Pancreas (tissue), 10 donors: Measurements from ENCODE around the gene SCN2A. TPM values are rescaled to one million over a fixed set of nuclear protein-coding genes. Genes with fewer than 3 reads are reported as not detected.

Source experiments
- ATAC-seq, 4 donors: fragments of 200-7000 bp; cut with Tn5 transposase; one replicate each; pipeline versions ENCODE4 v1.8.0 to v1.9.1; 2020; ENCODE audit warnings: mild to moderate bottlenecking in 4 of 4, moderate library complexity in 4 of 4
- DNase-seq, 6 donors: peaks; one replicate each; pipeline ENCODE4 v3.0.0-alpha.2; 2020
- FAIRE-seq: peaks from 2 replicates; lab custom pipeline; 2012; peaks lifted over from hg19 to GRCh38; lab: Jason Lieb, UNC
- H3K27ac ChIP-seq, 4 donors: fragments of 200-600 bp; sonication (generic); 1 replicate in 3 of 4; 2 replicates in 1 of 4; pipeline versions ENCODE4 v1.5.0 to v1.8.0; 2020
- H3K27me3 ChIP-seq, 4 donors: fragments of 200-600 bp; one replicate each; pipeline ENCODE4 v1.8.0; 2021
- H3K36me3 ChIP-seq, 3 donors: fragments of 200-600 bp; sonication (generic) in 1 of 3; one replicate each; pipeline versions ENCODE4 v1.5.0 to v1.8.0; 2020 to 2021
- H3K4me1 ChIP-seq, 3 donors: fragments of 200-600 bp; one replicate each; pipeline ENCODE4 v1.8.0; 2021
- H3K4me3 ChIP-seq, 4 donors: fragments of 200-600 bp; sonication (generic) in 2 of 4; one replicate each; pipeline versions ENCODE4 v1.5.0 to v1.8.0; 2020 to 2021
- H3K9me3 ChIP-seq, 4 donors: fragments of 200-600 bp; one replicate each; pipeline ENCODE4 v1.8.0; 2021
- WGBS, 2 donors: extraction: QIAGEN DNeasy Blood & Tissue Kit; methylation state at CpG; one replicate each; pipeline ENCODE4 v1.1.7; 2013; 5-methylcytosine and 5-hydroxymethylcytosine counted together
- intact Hi-C, 3 donors: fragments of 100-400 bp; cut with DNase I; formaldehyde crosslinking; loops; one replicate each; pipeline versions ENCODE4 v1.11.1 to v1.14.2; 2022
- polyA plus RNA-seq, 2 donors: library from polyadenylated mRNA; stranded (reverse); fragments of 200-250 nt; gene quantifications; one replicate each; pipeline ENCODE4 v1.2.3, GENCODE V29; 2013
- total RNA-seq, 6 donors: library from RNA; stranded (reverse); fragmentation: NEBNext Ultra II Directional in 4 of 6; extraction: Animal tissue kit (Norgen Biotek cat#: 25700) in 4 of 6; gene quantifications; one replicate each; pipeline versions ENCODE4 v1.2.1 to v1.2.4, GENCODE V29; 2021 to 2023
- TF ChIP-seq, protein P1 (sequence below), 4 donors: fragments of 200-600 bp; sonication (generic) in 3 of 4; IDR thresholded peaks; one replicate each; pipeline versions ENCODE4 v1.5.0 to v1.8.0; 2021; ENCODE audit warnings: antibody characterized with exemption in 4 of 4
- donor health status: healthy with polysubstance abuse.
- donor health status: DM: no; HTN: no; CAD: no; lungs with moderate emphysema.
- donor health status: DM: no; HTN: no; CAD: no.
- donor health status: control.
- donor health status: control.
- donor health status: Bipolar disorder and iron deficiency.
- donor health status: DM: yes; HTN: yes; CAD: no.
- donor health status: DM: no; HTN: no; CAD: no.
- donor health status: DM: no; HTN: no; CAD: no.
- donor health status: DM: yes; HTN: yes; CAD: no.

Gene SCN2A
- total and polyA plus RNA-seq, 8 donors = 0.08 to 0.34 (median 0.19) TPM

DNA sequence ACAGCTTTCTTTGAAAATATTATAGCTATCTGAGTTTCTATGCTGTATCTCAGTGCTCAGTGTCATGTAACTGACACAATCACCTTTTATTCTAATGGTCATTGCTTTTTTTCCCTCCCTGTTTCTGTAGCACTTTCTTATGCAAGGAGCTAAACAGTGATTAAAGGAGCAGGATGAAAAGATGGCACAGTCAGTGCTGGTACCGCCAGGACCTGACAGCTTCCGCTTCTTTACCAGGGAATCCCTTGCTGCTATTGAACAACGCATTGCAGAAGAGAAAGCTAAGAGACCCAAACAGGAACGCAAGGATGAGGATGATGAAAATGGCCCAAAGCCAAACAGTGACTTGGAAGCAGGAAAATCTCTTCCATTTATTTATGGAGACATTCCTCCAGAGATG is 56.4 kb downstream of the SCN2A start:
- ATAC-seq (no peak), FAIRE-seq (no peak)

DNA sequence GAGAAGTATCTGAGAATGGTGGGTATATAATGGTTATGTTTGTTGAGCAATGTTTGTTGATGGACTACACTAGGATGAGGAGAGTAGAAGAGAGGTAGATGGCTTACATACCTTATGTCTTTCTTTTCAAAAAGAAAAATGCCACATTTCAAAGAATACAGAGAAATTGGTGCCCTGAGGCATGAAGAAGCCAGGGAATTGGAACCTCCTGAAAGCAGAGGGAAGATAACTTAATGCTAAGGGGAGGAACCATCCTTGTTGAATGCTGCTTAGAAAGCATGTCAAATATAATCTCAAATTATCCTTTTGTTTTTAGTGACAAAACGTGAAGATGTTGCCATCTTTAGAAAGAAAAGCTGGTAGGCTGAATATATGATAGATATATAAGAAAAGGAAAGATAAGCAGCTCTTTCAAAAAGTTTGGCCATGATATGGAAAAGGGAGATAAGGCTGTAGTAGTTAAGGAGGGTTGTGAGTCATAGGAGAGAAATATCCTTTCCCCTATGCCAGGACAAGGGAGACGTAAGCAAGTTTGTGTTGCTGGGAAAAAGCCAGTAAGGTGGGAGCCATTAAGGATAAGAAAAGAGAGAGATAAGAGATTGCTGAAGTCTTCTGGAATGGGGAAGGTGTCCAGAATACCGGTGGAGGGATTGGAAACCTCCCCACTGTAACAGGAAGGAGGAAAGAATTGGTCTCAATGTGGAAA is 66.3 kb downstream of the SCN2A start:
- DNase-seq (no peak), ATAC-seq (no peak), FAIRE-seq (no peak)
- H3K4me1 ChIP-seq = no peaks in the 10 kb centered on the region
- intact Hi-C loops = no loop called here
- no peaks in the 10 kb centered on the region for H3K36me3 ChIP-seq
- no peak overlapping the region for H3K27ac ChIP-seq
- 25 to 32% methylated on average over 3 of the region's 3 CpGs for WGBS, 2 donors
- no peak overlapping the region for H3K4me3 ChIP-seq
- no peaks in the 10 kb centered on the region for H3K27me3 ChIP-seq
- H3K9me3 ChIP-seq = no peaks in the 10 kb centered on the region
- TF ChIP-seq, protein P1, sequence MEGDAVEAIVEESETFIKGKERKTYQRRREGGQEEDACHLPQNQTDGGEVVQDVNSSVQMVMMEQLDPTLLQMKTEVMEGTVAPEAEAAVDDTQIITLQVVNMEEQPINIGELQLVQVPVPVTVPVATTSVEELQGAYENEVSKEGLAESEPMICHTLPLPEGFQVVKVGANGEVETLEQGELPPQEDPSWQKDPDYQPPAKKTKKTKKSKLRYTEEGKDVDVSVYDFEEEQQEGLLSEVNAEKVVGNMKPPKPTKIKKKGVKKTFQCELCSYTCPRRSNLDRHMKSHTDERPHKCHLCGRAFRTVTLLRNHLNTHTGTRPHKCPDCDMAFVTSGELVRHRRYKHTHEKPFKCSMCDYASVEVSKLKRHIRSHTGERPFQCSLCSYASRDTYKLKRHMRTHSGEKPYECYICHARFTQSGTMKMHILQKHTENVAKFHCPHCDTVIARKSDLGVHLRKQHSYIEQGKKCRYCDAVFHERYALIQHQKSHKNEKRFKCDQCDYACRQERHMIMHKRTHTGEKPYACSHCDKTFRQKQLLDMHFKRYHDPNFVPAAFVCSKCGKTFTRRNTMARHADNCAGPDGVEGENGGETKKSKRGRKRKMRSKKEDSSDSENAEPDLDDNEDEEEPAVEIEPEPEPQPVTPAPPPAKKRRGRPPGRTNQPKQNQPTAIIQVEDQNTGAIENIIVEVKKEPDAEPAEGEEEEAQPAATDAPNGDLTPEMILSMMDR (IDR thresholded peaks at IDR 0.05) = no peak

More for the DNA sequence above, 56.4 kb downstream of the SCN2A start:
- 79 to 90% methylated on average over 4 of the region's 4 CpGs for WGBS, 2 donors
- intact Hi-C loops = no loop called here
- Histone ChIP-seq H3K27me3 (no peaks in the 10 kb centered on the region), H3K9me3 (no peaks in the 10 kb centered on the region), H3K36me3 (no peaks in the 10 kb centered on the region), H3K27ac (no peak overlapping the region), H3K4me3 (no peak overlapping the region), H3K4me1 (peaks cover 0 to 4% (median 3%) of the 10 kb centered on the region in 3 donors)
- DNase-seq = no peak
- TF ChIP-seq, protein P1 (IDR thresholded peaks at IDR 0.05) = no peak

DNA sequence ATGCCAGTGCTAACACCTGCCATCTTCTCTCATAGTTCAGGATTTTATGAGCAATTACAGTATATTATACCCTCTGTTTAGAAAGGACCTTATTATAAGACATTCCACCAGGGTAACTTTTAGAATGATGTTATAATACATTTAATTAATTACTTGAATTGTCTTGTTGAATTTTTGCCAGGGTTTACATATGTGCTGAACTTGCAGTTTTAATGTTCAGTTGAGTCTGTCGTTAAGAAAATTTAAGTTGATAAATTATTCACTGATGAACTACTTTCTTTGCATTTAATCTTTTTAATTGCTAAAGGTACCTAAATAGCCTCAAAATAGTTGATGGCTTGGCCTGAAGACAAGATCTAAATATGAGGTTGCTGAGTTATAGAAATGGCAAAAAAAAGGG is 68.1 kb downstream of the SCN2A start:
- H3K36me3 ChIP-seq = no peaks in the 10 kb centered on the region
- H3K27ac ChIP-seq = no peak overlapping the region
- ATAC-seq = no peak
- H3K9me3 ChIP-seq = no peaks in the 10 kb centered on the region
- no peaks in the 10 kb centered on the region for H3K27me3 ChIP-seq
- H3K4me3 ChIP-seq = no peak overlapping the region
- TF ChIP-seq, protein P1 (IDR thresholded peaks at IDR 0.05) = no peak
- FAIRE-seq = no peak
- DNase-seq = no peak
- WGBS, 2 donors = 68 to 79% methylated on average over 1 of the region's 1 CpG
- no peaks in the 10 kb centered on the region for H3K4me1 ChIP-seq
- intact Hi-C loops = no loop called here

DNA sequence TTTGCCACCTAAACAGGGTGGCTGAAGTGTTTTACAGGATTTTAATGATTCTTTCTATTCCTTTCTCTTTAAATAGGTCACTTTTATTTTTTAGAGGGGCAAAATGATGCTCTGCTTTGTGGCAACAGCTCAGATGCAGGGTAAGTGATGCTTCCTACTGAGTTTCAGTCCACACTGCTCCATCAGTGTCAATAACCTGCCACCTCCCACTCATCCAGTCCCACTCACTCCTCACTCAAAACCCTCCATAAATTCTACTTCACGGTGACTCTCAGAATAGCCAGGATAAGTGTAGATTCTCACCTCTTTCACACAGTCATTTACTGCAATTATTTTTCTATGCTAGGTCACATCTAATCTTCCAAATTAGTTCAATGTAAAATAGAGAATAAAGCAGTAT is 72.7 kb downstream of the SCN2A start:
- Histone ChIP-seq H3K4me3 (no peak overlapping the region), H3K27me3 (no peaks in the 10 kb centered on the region), H3K9me3 (no peaks in the 10 kb centered on the region), H3K4me1 (no peaks in the 10 kb centered on the region), H3K27ac (no peak overlapping the region), H3K36me3 (no peaks in the 10 kb centered on the region)
- TF ChIP-seq, protein P1 (IDR thresholded peaks at IDR 0.05) = no peak
- intact Hi-C loops = no loop called here
- WGBS, 2 donors = 65 to 96% methylated on average over 1 of the region's 1 CpG
- FAIRE-seq (no peak), ATAC-seq (no peak), DNase-seq (no peak)

DNA sequence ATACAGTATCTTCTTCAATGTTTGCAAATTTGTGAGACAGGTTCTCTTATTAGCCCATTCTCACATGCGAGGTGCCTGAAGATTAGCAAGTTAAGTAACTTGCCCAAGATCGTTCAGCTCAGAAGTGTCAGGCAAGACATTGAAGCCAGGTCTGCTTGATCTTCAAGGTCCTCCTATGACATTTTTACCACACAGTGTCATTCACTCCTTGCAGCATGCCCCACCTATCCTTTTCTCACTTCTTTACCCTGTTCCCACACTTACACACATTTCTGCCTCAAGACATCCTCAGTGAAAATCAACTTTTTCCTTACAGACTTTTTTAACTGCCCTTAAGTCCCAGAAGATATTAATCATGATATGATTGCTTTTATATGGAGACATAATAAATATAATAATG is 73.8 kb downstream of the SCN2A start:
- TF ChIP-seq, protein P1 (IDR thresholded peaks at IDR 0.05) = no peak
- Histone ChIP-seq H3K4me1 (no peaks in the 10 kb centered on the region), H3K27me3 (no peaks in the 10 kb centered on the region), H3K4me3 (no peak overlapping the region), H3K9me3 (no peaks in the 10 kb centered on the region), H3K36me3 (no peaks in the 10 kb centered on the region), H3K27ac (no peak overlapping the region)
- FAIRE-seq = no peak
- intact Hi-C loops = no loop called here
- no peak for ATAC-seq
- WGBS, 2 donors = 76 to 90% methylated on average over 2 of the region's 2 CpGs
- no peak for DNase-seq
